GM10847 (cell line): ENCODE results near the gene ELAC2.

Experiments used
- POLR2A ChIP-seq: IDR thresholded peaks from 2 replicates; pipeline ENCODE4 v1.6.1; 2011; ENCODE audit not compliant: insufficient read length; ENCODE audit errors: extremely low read depth

ELAC2 gene, protein sequence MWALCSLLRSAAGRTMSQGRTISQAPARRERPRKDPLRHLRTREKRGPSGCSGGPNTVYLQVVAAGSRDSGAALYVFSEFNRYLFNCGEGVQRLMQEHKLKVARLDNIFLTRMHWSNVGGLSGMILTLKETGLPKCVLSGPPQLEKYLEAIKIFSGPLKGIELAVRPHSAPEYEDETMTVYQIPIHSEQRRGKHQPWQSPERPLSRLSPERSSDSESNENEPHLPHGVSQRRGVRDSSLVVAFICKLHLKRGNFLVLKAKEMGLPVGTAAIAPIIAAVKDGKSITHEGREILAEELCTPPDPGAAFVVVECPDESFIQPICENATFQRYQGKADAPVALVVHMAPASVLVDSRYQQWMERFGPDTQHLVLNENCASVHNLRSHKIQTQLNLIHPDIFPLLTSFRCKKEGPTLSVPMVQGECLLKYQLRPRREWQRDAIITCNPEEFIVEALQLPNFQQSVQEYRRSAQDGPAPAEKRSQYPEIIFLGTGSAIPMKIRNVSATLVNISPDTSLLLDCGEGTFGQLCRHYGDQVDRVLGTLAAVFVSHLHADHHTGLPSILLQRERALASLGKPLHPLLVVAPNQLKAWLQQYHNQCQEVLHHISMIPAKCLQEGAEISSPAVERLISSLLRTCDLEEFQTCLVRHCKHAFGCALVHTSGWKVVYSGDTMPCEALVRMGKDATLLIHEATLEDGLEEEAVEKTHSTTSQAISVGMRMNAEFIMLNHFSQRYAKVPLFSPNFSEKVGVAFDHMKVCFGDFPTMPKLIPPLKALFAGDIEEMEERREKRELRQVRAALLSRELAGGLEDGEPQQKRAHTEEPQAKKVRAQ

DNA sequence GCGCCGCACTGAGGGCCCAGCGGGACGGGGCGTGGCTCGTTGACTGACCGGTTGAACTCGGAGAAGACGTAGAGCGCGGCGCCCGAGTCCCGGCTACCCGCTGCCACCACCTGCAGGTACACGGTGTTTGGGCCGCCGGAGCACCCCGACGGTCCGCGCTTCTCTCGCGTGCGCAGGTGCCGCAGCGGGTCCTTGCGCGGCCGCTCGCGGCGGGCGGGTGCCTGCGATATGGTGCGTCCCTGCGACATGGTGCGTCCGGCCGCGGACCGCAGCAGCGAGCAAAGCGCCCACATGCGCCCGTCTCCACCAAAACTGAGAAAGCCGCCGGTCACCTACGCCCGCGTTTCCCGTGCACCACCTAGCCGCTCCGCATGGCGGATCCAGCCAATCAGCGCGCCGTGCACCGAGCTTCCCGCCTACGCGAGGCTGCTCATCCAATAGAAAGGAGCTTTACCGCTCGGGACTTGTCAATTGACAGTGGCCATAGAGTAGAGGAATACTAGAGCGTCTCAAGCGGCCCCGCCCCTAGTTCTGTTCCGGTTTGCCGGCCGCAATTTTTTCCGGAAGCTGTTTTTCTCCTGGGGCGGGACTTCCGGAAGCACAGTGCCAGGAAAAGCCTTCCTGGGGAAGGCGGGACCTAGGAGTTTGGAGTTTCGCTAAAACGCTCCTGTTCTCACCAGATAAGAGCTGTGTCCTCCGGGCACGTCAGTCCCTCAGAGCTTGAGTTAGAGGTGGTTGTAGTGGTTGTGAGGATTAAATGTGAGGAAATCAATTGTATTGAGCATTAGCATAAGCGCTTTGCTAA is at the start of gene ELAC2:
Gene ELAC2 (minus strand): TSS at position 373 of the 805 bp plus-strand sequence. CDS start 80 bp downstream, at position 293.
- TF ChIP-seq POLR2A, result peak; percentile 69

DNA sequence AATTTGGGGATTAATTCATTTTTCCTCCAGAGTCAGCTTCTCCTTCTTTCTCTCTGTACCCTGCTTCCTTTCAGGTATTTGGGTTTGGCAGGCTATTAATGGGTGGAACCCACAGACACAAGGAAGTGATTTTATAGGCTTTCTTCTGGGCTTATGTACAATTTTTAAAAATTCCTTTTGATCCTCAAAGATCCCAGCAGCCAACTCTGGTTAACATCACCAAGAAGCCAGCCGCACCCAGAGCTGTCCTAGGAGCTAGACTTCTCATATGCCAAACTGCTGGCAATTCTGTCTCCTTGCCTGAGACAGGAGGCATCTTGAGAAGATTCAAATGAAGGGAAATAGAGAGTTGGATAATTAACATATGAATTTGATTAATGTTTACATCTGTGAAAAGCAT is 47.2 kb upstream of the ELAC2 start:
- no peak for TF ChIP-seq POLR2A

DNA sequence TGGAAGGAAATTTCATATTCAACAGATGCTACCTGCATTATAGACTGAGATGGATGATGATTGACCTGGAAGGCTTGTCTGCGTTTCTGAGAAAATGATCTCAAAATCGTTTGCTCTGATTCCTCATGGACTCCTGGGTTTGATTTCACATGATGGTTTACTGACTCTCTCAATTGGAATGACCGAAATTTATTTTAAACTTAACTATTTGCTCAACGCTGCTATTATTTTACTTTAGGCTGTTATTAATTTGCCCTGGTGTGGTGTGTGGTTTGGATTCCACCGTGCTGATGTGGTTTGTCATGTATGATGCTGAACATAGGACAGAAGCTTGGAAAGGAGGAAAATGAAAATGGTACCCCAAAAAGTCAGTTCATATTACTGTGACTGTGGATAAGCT is 37.3 kb upstream of the ELAC2 start:
- no peak for TF ChIP-seq POLR2A

DNA sequence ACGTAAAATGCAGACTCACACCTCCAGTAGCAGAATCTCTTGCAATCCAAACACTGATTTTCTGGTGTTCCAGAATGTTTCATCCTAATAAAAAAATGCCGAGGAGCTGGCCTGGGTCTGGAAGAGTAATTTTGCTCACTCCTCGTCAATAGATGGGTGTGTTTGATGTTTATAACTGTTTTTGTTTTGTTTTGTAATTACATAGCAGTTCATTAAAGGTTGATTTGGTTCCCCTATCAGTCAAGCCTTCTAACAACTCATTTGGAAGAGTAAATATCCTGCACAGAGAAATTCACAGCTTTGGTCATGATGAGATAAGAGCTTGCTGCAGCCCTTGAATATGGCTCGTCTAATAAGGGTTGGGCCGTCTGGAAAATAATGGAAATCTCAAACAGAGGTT is 36.8 kb upstream of the ELAC2 start:
- TF ChIP-seq POLR2A, result no peak

DNA sequence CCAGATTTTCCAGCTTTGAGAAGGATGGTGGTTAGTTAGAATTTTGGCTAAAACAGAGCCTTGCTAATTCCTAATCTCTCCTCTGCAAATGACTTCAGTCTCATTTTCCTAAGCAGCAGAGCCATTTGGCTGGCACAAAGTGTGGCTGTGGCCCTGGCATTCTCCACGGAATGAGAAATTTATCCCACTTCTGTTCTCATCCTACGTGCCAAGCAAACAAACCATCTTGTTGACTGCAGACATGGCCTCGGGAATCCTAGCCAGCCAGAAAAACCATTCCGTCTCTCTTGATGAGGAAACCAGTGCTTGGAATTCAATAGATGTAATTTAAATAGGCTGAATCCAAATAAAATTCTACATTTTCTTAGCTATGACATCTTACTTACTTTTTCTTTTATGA is 34.1 kb upstream of the ELAC2 start:
- no peak for TF ChIP-seq POLR2A

DNA sequence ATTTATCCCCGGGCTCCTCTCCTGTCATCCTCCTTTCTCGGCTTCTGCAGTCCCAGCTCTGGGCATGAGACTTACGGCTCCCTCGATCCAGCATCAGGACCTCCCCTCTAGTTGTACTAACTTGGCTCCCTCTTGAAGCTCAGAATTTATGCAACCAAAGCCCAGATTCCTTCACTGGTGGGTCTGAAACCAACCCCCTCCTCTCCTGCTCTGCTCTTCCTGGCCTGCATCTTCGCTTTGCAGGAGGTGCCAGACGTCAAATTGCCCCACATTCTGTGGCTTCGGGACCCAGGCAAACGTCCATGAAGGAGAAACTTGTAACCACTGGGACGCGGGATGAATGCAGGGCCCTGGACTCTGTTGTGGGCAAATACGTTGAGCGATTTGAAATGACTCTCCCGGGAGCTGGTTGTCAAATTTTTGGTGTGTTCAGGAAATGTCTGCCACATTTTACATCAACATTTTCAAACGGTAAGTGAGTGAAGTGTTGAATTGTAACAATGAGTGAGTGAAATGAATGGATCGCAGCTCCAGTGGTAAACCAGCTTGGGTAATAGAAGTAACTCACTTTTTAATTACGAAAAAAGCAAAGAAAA is 29.3 kb upstream of the ELAC2 start:
- TF ChIP-seq POLR2A, result no peak

DNA sequence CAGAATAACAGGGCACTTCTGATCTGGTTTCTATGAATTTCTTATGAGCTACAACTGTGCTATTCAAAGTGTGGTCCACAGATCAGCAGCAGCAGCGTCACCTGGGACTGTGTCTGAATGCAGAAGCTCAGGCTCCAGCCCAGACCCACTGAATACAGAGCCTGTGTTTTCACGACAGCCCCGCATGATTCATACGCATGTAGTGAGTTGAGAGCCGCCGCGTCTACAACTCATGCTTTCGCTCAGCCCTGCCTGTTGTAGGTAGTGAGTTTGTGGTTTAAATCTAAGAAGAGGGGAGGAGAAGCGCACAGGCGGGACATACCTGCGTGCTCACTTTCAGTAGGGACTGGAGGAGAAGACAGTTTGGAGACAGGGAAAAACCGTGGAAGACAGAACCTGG is 28.5 kb upstream of the ELAC2 start:
- no peak for TF ChIP-seq POLR2A

DNA sequence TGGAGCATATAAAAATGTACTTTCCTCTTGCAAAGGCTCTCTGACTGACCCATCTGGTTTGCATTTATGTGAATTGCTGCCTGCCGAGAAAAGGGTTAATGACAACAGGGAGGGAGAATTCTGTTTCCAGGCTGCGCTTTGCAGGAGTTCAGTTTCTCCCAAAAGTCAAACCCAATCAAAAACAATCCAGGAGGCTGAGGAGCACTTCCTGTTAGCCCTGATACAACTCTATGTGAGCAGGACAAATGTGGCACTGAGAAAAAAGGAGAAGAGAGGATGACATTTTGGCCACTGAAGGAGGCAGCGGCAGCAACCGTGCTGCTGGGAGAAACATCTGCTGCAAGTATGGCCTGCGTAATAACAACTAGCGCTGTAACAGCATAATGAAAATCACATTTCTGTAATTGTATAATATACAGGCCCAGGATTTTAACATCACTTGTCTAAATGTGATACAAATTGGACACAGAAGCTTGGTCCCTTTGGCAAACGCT is 26.8 kb upstream of the ELAC2 start:
- TF ChIP-seq POLR2A, result no peak

DNA sequence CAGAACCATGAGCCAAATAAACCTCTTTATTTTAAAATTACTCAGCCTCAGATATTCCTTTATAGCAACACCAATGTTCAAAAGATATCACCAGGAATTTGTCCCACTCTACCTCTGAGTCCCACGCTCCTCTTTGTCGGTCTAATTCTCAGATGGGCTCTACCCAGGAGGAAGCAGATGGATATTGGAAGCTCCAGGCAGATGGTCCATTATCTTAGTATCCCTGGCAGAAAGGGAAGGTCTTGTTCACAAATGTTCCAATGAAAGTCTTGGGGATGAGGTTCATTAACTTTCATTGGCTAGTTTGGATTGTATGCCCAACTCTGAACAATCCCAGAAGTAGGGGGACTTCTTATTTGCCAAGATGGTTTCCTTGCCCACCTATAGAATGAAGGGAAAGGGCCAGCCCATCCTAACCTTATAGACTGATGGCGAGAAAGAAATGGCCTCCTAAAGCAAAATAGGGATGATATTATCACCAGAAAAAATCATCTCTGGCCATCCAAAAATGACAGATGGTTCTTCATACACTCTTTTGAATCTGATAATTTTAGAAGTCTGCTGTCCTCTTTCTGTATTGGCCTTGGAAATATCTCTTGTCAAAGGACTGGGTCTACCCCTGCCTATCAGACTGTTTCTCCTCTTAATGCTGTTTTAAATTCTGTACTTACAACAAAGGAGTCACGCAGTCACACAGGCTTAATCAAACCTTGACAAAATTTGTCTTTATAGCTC is 21.3 kb upstream of the ELAC2 start:
- TF ChIP-seq POLR2A, result no peak

DNA sequence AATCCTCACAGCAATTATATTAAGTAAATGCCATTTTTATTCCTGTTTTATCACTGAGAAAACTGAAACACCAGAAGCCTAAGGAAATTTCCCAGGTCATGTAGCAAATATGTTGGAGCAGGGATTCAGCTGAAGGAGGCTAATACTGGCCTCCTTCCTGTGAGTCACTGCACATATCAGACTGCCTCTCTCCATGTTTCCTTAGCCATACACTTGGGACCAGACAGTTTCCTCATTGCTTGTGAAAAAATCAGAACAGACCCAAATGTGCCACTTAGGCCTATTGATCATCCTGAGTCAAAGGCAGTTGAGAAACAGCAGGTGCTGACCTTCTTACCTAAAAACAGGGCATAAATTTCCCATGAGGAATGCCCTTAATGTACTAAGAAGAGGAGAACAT is 18.9 kb upstream of the ELAC2 start:
- TF ChIP-seq POLR2A, result no peak

DNA sequence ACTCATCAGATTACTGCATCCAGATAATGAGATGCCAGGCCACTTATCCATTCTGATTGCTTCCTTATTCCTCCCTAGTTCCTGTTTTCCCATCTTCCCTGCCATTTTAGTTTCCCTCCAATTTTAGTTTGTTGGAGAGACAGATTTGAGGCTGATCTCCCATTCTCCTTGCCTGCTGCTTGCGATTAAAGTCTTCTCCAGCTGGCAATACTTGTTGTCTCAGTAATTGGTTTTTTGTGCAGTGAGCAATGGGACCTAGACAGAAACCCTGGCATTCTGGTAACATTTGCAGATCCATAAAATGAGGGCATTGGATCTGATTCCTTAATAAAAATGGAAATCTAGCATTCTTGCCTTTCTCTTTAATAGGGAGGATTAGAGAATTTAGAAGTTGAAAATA is 17.6 kb upstream of the ELAC2 start:
- no peak for TF ChIP-seq POLR2A

DNA sequence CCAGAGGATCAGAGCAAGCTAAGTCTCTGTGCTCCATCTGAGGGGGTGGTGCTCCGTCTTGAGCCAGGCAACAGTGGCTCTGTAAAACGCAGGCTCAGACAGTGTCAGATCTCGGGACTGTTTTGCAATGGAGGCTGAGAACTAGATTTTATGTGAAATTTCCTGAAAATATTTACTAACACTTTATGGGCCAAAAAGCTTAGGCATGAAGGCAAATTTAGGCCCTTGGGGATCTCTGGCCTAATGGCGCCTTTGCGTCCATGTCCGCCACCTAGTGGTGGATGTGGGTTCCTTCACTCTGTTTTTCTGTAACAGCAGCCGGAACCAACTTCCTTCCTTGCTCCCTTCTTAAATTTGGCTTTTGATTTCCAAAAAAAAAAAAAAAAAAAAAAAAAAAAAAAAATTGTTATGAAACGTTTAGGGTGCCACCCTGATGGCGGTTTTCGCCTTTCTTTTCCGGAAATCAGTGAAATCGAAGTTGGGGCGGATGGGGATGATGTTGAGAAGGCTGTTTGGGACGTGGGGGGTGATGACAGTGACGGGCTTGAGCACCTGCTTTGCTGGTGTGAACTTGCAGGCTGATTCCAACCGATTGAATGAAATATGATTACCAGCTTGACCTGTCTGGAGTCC is 14.0 kb upstream of the ELAC2 start:
- no peak for TF ChIP-seq POLR2A

DNA sequence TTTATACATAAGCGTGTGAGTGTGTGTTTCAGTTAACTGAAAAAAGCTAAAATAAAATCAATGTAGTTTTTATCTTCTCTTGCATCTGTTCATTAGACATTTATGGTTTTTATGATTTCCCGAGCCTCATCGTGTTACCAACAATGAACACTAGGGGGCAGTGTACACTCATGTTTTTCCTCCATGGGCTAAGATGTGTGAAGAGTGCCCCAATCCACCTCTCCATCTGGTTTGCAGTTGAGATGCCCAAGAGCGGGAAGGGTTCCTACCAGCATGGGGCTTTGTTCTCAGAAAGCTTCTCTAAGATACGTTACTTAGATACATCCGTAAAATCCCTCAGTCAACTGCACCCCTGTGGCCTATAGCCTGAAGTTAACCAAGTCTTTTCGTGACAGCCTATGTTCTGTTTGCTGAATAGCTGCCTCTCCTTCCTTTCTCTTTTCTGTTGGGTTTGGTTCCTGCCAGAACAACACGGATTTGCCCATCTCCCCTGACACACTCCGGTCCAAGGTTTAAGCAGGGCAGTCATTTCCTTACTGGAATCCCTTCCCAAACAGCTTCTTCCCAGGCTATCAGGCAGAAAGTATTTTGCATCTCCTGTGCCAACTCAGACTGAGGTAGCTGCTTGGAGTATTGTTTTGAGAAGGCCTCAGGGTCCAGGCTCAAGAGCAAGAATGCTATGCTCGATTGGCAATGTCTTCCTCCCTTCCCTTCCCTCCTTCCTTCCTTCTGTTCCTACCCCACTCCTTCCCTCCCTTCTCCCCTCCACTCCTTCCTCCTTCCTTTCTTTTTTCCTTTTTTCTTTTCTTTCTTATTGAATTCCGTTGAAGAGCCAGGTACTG is 12.9 kb upstream of the ELAC2 start:
- no peak for TF ChIP-seq POLR2A
